Activated CD4-positive, alpha-beta T cell treated with anti-CD3 and anti-CD28 coated beads, Interleukin-2, amount 50 U/mL, for 4 hours (primary cell): ENCODE results near the gene COASY.
"Not testable (repeated sequence)": the region's sequence is repeated elsewhere in the genome, so short reads cannot be mapped to it uniquely, and the experiment has no call there.

Experiments
- DNase-seq, 2 experiments: peaks; one replicate each; pipeline ENCODE4 v3.0.0-alpha.2; 2020

The COASY gene

GRCh38 chr17:42553161-42553818 is 8.7 kb upstream of the COASY start:
- no peak for DNase-seq

- DNase-seq = no peak
Observed at GRCh38 chr17:42553866-42554249, 8.1 kb upstream of the COASY start.

GRCh38 chr17:42554250-42555121 is 7.5 kb upstream of the COASY start:
- DNase-seq = peak; percentile 46 to 54

- no peak for DNase-seq
Observed at GRCh38 chr17:42555122-42555622, 6.8 kb upstream of the COASY start.

GRCh38 chr17:42555961-42556617 is 5.9 kb upstream of the COASY start:
- not testable (repeated sequence) for DNase-seq

- DNase-seq = no peak
Observed at GRCh38 chr17:42559075-42559474, 2.9 kb upstream of the COASY start.

GRCh38 chr17:42560246-42560645 is 1.7 kb upstream of the COASY start:
- DNase-seq = no peak

- no peak for DNase-seq
Observed at GRCh38 chr17:42562388-42563142, 617 bp downstream of the COASY start.

GRCh38 chr17:42563143-42563509 is 1.2 kb downstream of the COASY start:
- DNase-seq = no peak

GRCh38 chr17:42563543-42563942 is 1.6 kb downstream of the COASY start:
- no peak for DNase-seq

GRCh38 chr17:42563950-42564349 is 2.0 kb downstream of the COASY start:
- DNase-seq = no peak

GRCh38 chr17:42564815-42565522 is 3.0 kb downstream of the COASY start:
- no peak for DNase-seq

GRCh38 chr17:42565523-42566214 is 3.7 kb downstream of the COASY start:
- DNase-seq = no peak

GRCh38 chr17:42566215-42566882 is 4.4 kb downstream of the COASY start:
- DNase-seq = no peak

- DNase-seq = peak; percentile 81 to 87
Observed at GRCh38 chr17:42566883-42567573, 5.1 kb downstream of the COASY start, which contains the start of gene MLX. MLX (plus strand) TSS chr17:42567100; CDS start chr17:42567125, 25 bp downstream.

- no peak for DNase-seq
Observed at GRCh38 chr17:42568341-42569111, 6.6 kb downstream of the COASY start.

- no peak for DNase-seq
Observed at GRCh38 chr17:42571435-42572225, 9.7 kb downstream of the COASY start.

GRCh38 chr17:42573095-42573494 is 11.1 kb downstream of the COASY start:
- DNase-seq = no peak

GRCh38 chr17:42574463-42574862 is 12.5 kb downstream of the COASY start:
- DNase-seq = no peak
